GM21528 (cell line): Measurements from ENCODE around the gene CCDC6.
A peak's percentile ranks its signal among the peaks of the same experiment; 100 is the strongest.

Source experiments
- ATAC-seq: cut with Tn5 transposase; IDR thresholded peaks from one replicate; pipeline ENCODE4 v1.9.1; 2021; ENCODE audit warnings: mild to moderate bottlenecking, moderate library complexity; ENCODE audit not compliant: unreplicated experiment, low FRiP score

Gene CCDC6

GRCh38 chr10:59907537-59907917 is 1.2 kb upstream of the CCDC6 start:
- no peak for ATAC-seq

- ATAC-seq = no peak
Observed at GRCh38 chr10:59905731-59906416, 482 bp downstream of the CCDC6 start.

- ATAC-seq = peak; percentile 50
Observed at GRCh38 chr10:59905066-59905730, 1.2 kb downstream of the CCDC6 start.

GRCh38 chr10:59904426-59905065 is 1.8 kb downstream of the CCDC6 start:
- no peak for ATAC-seq

GRCh38 chr10:59903871-59904270 is 2.5 kb downstream of the CCDC6 start:
- ATAC-seq = no peak

- no peak for ATAC-seq
Observed at GRCh38 chr10:59902016-59902415, 4.3 kb downstream of the CCDC6 start.

GRCh38 chr10:59901470-59901869 is 4.9 kb downstream of the CCDC6 start:
- no peak for ATAC-seq

GRCh38 chr10:59900048-59900727 is 6.2 kb downstream of the CCDC6 start:
- no peak for ATAC-seq

GRCh38 chr10:59898125-59898835 is 8.1 kb downstream of the CCDC6 start:
- ATAC-seq = no peak

GRCh38 chr10:59896191-59896590 is 10.2 kb downstream of the CCDC6 start:
- no peak for ATAC-seq

- ATAC-seq = no peak
Observed at GRCh38 chr10:59895629-59896116, 10.7 kb downstream of the CCDC6 start.

- ATAC-seq = no peak
Observed at GRCh38 chr10:59894114-59894513, 12.2 kb downstream of the CCDC6 start.

GRCh38 chr10:59892697-59893096 is 13.7 kb downstream of the CCDC6 start:
- no peak for ATAC-seq

GRCh38 chr10:59891936-59892335 is 14.4 kb downstream of the CCDC6 start:
- ATAC-seq = no peak

GRCh38 chr10:59891349-59891748 is 15.0 kb downstream of the CCDC6 start:
- no peak for ATAC-seq

- no peak for ATAC-seq
Observed at GRCh38 chr10:59888781-59889435, 17.4 kb downstream of the CCDC6 start.

- no peak for ATAC-seq
Observed at GRCh38 chr10:59887972-59888640, 18.2 kb downstream of the CCDC6 start.

GRCh38 chr10:59887006-59887405 is 19.4 kb downstream of the CCDC6 start:
- no peak for ATAC-seq

- peak; percentile 87 for ATAC-seq
Observed at GRCh38 chr10:59885430-59886134, 20.8 kb downstream of the CCDC6 start.
